ENCODE results near the gene C1QTNF9.
"Not testable (repeated sequence)": the region's sequence is repeated elsewhere in the genome, so short reads cannot be mapped to it uniquely, and the experiment has no call there.

The C1QTNF9 gene

DNA sequence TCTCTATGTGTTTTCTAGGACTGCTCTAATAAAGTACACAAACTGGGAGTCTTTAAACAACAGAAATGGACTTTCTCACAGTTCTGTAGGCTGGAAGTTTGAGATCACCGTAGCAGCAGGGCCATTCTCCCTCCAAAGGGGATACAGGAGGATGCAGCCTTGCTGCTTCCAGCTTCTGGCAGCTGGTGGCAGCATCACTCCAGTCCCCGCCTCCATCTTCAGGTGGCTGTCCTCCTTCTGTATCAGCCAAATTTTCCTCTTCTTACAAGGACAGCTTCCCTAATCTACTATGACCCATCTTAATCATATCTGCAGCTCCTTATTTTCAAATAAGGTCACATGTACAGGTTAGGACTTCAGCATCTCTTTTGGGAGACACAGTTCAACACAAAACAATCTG lies 13.1 kb downstream of the C1QTNF9 start:
- TF ChIP-seq CTCF (conservative IDR thresholded peaks at IDR 0.05; ENCODE audit: low read depth, low read length): peak; percentile 47
- not testable (repeated sequence) for H3K4me3 ChIP-seq (ENCODE audit: low read depth, low read length); DNase-seq (ENCODE audit: low read depth)

DNA sequence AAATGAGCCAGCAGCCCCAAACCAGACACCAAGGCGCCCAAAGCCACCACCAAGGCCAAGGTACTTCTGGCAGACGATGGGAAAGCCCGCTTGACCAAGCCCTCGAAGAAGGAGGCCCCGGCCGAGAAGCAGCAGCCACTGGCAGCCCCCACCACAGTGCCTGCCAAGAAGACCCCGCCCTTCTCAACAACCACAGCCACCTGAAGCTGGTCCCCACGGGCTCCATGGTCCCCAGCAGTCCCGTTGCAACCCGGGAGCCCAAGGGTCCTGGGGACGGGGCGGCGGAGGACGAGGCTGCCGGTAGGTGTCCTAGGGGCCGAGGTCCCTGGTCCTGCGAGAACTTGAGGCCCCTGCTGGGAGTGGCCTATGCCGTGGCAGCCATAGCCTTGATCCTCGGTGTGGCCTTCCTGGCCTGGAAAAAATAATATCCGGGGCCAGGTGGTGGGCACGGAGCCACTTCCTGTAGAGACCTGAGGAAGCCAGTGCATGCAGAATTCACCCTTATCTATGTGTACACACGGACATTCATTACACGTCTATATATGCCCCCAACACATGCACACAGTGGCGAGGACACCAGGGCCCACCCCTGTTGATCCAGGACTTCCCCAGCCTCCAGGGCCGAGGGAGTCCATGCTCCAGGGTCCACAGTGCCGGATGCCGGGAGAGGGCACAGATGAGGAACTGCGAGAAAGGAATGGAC lies 13.8 kb downstream of the C1QTNF9 start:
- no peak for DNase-seq (ENCODE audit: low read depth)
- TF ChIP-seq CTCF (conservative IDR thresholded peaks at IDR 0.05; ENCODE audit: low read depth, low read length): no peak

DNA sequence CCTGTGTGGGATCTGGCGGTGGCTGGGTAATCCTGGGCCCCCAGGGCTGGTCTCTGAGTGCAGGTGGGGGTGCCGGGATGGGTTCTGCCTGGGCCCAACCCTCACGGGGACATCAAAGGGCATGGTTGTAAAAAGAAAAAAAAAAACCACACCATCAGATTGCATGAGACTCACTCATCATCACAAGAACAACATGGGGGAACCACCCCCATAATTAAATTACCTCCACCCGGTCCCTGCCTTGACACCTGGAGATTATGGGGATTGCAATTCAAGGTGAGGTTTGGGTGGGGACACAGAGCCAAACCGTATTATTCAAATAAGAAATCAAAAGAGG lies 14.3 kb downstream of the C1QTNF9 start:
- no peak for DNase-seq (ENCODE audit: low read depth)
- no peak for TF ChIP-seq CTCF (conservative IDR thresholded peaks at IDR 0.05; ENCODE audit: low read depth, low read length)
- H3K4me3 ChIP-seq (ENCODE audit: low read depth, low read length): no peak overlapping the region

More for the DNA sequence above, 13.8 kb downstream of the C1QTNF9 start:
- H3K4me3 ChIP-seq (ENCODE audit: low read depth, low read length): no peak overlapping the region

- DNase-seq (ENCODE audit: low read depth); H3K4me3 ChIP-seq (ENCODE audit: low read depth, low read length): not testable (repeated sequence)
These were observed 18.2 kb downstream of the C1QTNF9 start for GRCh38 chr13:24327598-24327997.

GRCh38 chr13:24328145-24328544 lies 18.8 kb downstream of the C1QTNF9 start:
- TF ChIP-seq CTCF (conservative IDR thresholded peaks at IDR 0.05; ENCODE audit: low read depth, low read length): no peak
- DNase-seq (ENCODE audit: low read depth): no peak
- peak overlapping the region; percentile 46 for H3K4me3 ChIP-seq (ENCODE audit: low read depth, low read length)

- TF ChIP-seq CTCF (conservative IDR thresholded peaks at IDR 0.05; ENCODE audit: low read depth, low read length): no peak
- no peak overlapping the region for H3K4me3 ChIP-seq (ENCODE audit: low read depth, low read length)
- DNase-seq (ENCODE audit: low read depth): no peak
These were observed 29.3 kb downstream of the C1QTNF9 start for GRCh38 chr13:24338721-24339120.

DNA sequence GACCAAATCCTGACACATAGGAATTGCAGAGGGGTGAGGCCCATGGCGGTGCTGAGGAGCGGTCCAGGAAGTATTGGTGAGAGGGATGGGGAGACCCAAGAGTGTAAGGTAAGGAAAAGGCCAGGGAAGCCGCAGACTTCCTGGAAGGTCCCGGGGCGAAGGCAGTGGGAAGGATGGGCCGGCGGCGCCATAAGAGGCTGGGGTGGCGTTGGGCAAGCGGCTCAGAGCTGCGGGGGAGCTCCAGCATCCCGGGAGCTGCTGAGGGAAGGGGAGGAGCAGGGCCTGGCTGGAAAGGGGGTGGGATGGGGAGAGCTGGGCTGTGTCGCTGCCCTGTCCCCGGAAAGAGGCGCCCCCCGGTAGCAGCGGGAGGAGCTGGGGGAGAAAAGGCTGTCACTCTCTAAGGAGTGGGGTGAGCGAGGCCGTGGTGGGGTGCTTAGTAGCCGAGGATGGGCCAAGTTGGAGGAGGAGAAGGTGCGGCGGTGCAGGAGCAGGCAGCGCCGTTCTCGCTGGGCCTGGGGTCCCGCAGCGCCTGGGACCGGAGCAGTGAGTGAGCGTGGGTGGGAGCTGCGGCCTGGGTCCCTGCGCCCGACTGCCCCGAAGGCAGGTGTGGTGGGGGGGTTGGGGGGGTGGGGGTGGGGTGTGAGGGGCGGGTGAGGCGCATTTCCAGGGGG lies 30.7 kb downstream of the C1QTNF9 start:
- no peak for TF ChIP-seq CTCF (conservative IDR thresholded peaks at IDR 0.05; ENCODE audit: low read depth, low read length)

More for the DNA sequence above, 30.7 kb downstream of the C1QTNF9 start:
- no peak overlapping the region for H3K4me3 ChIP-seq (ENCODE audit: low read depth, low read length)
- DNase-seq (ENCODE audit: low read depth): no peak

All from choroid plexus epithelial cell (primary cell).